Fibroblast of the aortic adventitia (primary cell): ENCODE data around the gene PLPP7. TPM values are rescaled to one million over a fixed set of nuclear protein-coding genes. Genes with fewer than 3 reads are reported as not detected.
A peak's percentile ranks its signal among the peaks of the same experiment; 100 is the strongest.

Experiments
- DNase-seq: peaks from one replicate; pipeline ENCODE4 v3.0.0-alpha.2; 2010; ENCODE audit warnings: low read depth
- H3K4me3 ChIP-seq: 2 replicates; pipeline ENCODE4 v1.5.1; 2011; ENCODE audit warnings: low read depth, mild to moderate bottlenecking, control low read depth, low read length, moderate library complexity
- total RNA-seq: library from RNA; depleted of rRNA; stranded (reverse); fragments of >200 nt; gene quantifications from 2 replicates; pipeline ENCODE4 v1.2.3, GENCODE V29; 2012; ENCODE audit warnings: low replicate concordance
- TF ChIP-seq, protein P1 (sequence below): IDR thresholded peaks from 2 replicates; pipeline ENCODE4 v1.5.1; 2011; ENCODE audit warnings: mild to moderate bottlenecking, low read length, control low read depth, inconsistent platforms; ENCODE audit not compliant: insufficient read depth

Gene PLPP7
- total RNA-seq, 1 donor = 9.8 TPM

DNA sequence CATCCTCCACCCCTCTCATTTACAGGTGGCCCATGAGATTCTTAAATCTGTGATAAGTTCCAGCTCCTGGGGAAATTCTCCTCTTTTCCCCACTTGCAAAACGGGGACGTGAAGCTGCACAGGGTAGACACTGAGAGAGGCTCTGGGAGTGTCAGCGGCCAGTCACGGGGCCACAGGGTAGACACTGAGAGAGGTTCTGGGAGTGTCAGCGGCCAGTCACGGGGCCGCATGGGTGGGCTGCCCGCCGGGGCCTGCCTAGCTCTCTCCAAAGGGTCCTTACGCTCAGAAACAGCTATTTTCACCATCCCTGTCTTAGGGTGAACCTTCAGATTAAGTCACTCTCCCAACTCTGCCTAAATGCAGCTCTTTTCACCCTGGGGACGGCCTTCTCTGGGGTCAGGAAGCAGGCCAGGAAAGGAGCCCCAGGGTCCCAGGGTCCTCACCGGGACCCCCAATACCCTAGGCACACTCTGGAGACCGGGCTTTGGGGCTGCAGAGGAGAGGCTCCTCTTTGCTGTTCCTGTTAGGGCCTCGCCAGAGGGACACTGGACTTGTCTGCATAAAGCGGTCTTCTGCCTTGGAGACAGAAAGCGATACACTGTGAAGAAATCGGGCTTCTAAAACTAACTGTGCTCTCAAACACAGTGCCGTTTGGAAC is 14.7 kb upstream of the PLPP7 start:
- TF ChIP-seq, protein P1, sequence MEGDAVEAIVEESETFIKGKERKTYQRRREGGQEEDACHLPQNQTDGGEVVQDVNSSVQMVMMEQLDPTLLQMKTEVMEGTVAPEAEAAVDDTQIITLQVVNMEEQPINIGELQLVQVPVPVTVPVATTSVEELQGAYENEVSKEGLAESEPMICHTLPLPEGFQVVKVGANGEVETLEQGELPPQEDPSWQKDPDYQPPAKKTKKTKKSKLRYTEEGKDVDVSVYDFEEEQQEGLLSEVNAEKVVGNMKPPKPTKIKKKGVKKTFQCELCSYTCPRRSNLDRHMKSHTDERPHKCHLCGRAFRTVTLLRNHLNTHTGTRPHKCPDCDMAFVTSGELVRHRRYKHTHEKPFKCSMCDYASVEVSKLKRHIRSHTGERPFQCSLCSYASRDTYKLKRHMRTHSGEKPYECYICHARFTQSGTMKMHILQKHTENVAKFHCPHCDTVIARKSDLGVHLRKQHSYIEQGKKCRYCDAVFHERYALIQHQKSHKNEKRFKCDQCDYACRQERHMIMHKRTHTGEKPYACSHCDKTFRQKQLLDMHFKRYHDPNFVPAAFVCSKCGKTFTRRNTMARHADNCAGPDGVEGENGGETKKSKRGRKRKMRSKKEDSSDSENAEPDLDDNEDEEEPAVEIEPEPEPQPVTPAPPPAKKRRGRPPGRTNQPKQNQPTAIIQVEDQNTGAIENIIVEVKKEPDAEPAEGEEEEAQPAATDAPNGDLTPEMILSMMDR = no peak
- H3K4me3 ChIP-seq = no peak overlapping the region
- DNase-seq = no peak

DNA sequence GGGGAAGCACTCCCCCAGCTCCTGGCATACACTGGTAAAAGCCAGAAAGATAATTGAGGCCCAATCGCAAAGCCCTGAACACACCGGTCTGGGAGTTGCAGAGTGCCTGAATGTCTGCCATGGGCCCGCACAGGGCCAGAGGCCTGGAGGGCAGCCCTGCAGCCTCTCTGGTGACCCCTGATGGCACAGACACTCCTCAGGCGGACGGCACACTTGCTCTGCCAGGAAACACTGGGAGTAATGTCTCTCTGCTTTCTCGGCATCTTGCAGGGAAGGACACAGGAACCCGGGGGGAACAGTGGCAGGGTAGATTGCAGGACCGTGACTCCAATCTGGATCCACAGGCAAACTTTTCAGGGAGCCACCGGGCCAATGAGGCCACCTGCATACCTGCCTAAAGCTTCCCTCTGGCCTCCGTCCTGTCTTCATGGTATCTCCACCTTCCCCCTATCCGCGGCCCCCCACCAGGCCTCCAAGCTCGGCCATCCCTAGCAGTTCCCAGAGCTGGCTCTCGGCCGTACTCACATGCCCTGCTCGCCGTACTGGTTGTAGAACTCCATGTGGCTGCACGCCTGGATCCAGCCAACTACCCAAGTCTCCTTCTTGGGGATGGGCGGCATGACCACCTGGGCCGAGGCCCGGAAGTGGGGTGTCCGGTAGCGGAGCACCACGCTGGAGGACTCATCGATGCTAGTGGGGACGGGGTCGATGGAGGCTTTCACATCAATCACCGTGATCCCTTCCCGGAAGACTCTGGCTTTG is 14.0 kb upstream of the PLPP7 start:
- no peak overlapping the region for H3K4me3 ChIP-seq
- no peak for DNase-seq
- TF ChIP-seq, protein P1 = no peak

DNA sequence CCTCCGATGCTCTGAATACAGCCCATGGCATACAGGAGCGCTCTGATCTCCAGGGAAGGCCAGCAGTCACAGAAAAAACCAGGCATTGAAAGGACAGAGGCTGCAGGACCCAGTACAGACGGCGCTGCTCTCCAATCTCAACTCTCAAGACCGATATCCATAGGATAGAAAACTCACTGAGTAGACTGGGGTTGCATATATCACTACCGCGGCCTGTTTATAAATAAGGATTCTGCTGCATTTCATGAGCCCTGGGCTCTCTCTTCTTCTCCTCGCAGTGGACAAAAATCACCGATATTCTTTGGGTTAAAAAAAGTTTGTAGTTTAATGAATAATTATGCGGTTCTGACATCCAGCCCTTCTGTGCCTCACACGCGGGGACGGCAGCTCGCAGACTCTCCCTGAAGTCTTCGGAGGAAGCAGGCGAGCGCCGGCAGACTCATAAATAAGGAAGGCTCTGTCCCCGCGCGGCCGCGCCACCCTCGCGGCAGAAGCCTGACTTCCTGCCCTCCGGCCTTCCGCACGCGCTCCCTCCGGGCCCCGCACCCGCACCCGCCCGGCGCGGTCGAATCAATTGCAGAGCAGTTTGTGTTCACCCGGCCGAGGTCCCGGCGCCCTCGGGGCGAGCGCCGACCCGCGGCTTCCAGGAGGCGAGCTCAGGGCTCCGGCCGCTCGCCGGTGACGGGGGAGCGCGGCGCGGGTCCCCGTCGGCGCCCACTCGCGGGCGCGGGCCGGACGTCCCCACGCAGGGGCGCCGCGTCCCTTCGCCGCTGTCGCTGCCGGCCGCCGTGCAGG is 13.2 kb upstream of the PLPP7 start, which contains the start of gene FAM78A:
Gene FAM78A (minus strand): TSS at position 417 of the 795 bp plus-strand sequence. CDS start 331 bp downstream, at position 86.
- DNase-seq = no peak
- TF ChIP-seq, protein P1 = no peak
- H3K4me3 ChIP-seq = peak within 1 kb of the TSS; percentile 57

DNA sequence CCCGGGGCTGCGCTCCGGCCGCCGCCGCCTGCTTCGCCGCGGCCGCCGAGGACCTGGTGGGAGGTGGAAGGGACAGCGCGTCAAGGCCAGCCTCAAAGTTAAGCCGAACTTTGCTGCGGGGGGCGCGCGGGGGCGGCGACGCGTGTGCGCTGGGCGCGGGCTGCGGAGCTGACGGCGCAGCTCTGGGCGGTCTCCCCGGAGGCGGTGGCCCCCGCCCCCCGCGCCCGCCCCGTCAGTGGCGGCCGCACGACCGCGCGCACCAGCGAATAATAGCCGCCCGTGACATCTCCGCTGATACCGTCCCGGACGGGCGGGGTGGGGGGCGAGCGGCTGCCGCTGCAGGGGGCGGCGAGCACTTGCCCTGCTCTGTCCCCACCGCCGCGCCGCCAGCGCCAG is 12.6 kb upstream of the PLPP7 start:
- TF ChIP-seq, protein P1 = no peak
- H3K4me3 ChIP-seq = no peak overlapping the region
- no peak for DNase-seq

DNA sequence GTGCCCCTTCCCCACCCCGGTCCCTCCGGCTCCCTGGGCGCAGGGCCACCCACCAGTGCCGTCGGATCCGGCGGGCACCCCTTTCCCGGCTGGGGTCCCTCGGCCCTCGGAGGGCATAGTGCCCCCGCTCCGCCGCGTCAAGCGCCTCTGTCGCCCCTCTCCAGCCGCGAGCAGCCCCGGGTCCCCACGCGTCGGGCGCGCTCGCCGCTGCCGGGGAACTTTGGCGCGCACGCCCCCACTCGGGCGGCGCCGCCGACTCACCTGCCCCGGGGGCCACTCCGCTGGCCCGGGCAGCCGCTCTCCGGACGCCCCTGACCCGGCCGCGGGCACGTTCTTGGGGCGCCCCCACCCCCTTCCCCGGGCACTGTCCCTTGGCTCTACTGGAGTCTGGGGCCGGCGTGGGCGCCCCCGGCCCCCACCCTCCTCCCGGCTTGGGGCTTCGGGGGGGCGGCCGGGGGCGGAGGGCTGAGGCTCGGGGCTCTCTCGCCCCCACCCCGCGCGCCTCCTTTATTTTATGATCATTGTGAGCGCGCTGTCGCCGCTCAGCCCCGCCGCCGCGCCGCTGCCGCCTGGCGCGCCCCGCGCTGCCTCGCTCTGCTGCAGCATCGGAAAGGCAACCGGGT is 12.1 kb upstream of the PLPP7 start:
- no peak for DNase-seq
- TF ChIP-seq, protein P1 = no peak
- H3K4me3 ChIP-seq = peak overlapping the region; percentile 57

DNA sequence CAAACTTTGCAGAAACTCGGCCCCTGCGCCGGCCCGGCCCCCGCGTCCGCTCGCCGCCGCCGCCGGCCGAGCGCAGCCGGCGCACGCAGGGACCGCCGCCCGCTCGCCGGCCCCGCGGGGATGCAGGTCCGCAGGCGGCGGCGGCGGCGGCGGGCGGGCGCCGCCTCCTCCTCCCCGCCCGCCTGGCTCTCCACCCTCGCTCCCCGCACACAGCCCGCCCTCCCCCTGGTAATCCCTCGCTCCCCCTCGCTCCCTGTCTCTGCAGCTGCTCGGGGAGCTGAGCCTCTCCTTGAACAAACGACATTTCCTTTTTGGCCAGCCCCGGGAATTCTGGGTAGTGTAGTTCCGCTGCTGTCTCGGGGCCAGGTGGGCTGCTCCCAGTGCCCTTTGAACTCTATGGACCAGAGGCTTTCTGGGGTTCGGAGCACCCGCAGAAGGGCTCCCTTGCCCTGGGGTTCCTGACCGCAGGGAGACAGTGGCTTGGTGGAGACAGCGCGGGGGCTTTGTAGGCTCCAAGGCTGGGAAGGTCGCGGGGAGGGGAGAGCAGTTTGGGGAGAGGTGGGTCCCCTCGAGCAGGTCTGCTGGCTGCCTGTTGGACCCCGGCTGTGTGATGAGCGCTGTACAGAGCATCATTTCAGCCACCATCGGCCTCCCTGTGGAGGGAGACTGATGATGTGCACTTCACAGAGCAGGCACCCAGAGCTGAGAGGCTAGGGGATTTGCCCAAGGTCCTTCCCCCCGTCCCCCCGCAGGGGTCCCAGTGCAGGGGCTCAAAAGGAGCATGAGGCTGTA is 11.4 kb upstream of the PLPP7 start:
- DNase-seq = peak; percentile 74
- TF ChIP-seq, protein P1 = no peak
- H3K4me3 ChIP-seq = peak overlapping the region; percentile 57
